OCI-LY7 (cell line): Measurements from ENCODE around the gene TRIO. TPM values are rescaled to one million over a fixed set of nuclear protein-coding genes. Genes with fewer than 3 reads are reported as not detected.

Experiments
- BruUV-seq: library from RNA; stranded (reverse); fragments of 400-500 nt; replicated peaks from 2 replicates; lab custom pipeline; 2021; lab: Mats Ljungman, UMichigan
- CTCF ChIA-PET: fragments of 300-600 bp; sonication (Branson Sonifier 250); formaldehyde crosslinking; loops from one replicate; lab custom pipeline; 2022; ENCODE audit warnings: antibody characterized with exemption; ENCODE audit not compliant: unreplicated experiment; lab: Charles Lee
- POLR2A ChIA-PET: fragments of 300-600 bp; sonication (Branson Sonifier 250); formaldehyde crosslinking; loops from one replicate; lab custom pipeline; 2022; ENCODE audit warnings: antibody characterized with exemption; lab: Charles Lee
- DNase-seq: peaks from one replicate; pipeline ENCODE4 v3.0.0-alpha.2; 2015; ENCODE audit warnings: low spot score
- H2AFZ ChIP-seq: fragments of 200-600 bp; sonication (generic), shearing (Covaris generic); 2 replicates; pipeline ENCODE4 v1.6.1; 2014; ENCODE audit warnings: mild to moderate bottlenecking, antibody characterized with exemption, low read length, moderate library complexity
- H3K27ac ChIP-seq: fragments of 200-600 bp; sonication (generic); 2 replicates; pipeline ENCODE4 v1.5.1; 2014; ENCODE audit warnings: mixed run types, low read depth, mild to moderate bottlenecking, moderate library complexity, low read length, inconsistent platforms; ENCODE audit not compliant: poor library complexity, severe bottlenecking
- H3K36me3 ChIP-seq: fragments of 200-600 bp; sonication (generic); 2 replicates; pipeline ENCODE4 v1.6.1; 2014; ENCODE audit warnings: mild to moderate bottlenecking, antibody characterized with exemption, low read length, moderate library complexity, mixed read lengths; ENCODE audit not compliant: insufficient read depth
- H3K4me1 ChIP-seq: fragments of 200-600 bp; sonication (generic); 2 replicates; pipeline ENCODE4 v1.5.1; 2014; ENCODE audit warnings: mild to moderate bottlenecking, low read length; ENCODE audit not compliant: insufficient read depth, poor library complexity, severe bottlenecking
- H3K4me2 ChIP-seq: fragments of 200-600 bp; sonication (generic); 2 replicates; pipeline ENCODE4 v1.6.1; 2014; ENCODE audit warnings: mild to moderate bottlenecking, low read length
- H3K4me3 ChIP-seq: fragments of 200-600 bp; sonication (generic); 2 replicates; pipeline ENCODE4 v1.5.1; 2014; ENCODE audit warnings: mild to moderate bottlenecking, low read depth, low read length; ENCODE audit not compliant: poor library complexity, severe bottlenecking
- H3K79me2 ChIP-seq: fragments of 200-600 bp; sonication (generic); 2 replicates; pipeline ENCODE4 v1.6.1; 2016; ENCODE audit warnings: low read depth, mild to moderate bottlenecking, low read length, moderate library complexity, mixed read lengths; ENCODE audit not compliant: insufficient read depth
- H3K9me2 ChIP-seq: fragments of 200-600 bp; sonication (generic); 2 replicates; pipeline ENCODE4 v1.6.1; 2016; ENCODE audit warnings: mild to moderate bottlenecking, low read length, mixed read lengths; ENCODE audit not compliant: insufficient read depth
- H3K9me3 ChIP-seq: fragments of 200-600 bp; sonication (generic); 2 replicates; pipeline ENCODE4 v1.6.1; 2014; ENCODE audit warnings: mild to moderate bottlenecking, mixed run types, low read length, mixed read lengths
- H4K20me1 ChIP-seq: fragments of 200-600 bp; sonication (generic); 2 replicates; pipeline ENCODE4 v1.6.1; 2014; ENCODE audit warnings: mild to moderate bottlenecking, antibody characterized with exemption, low read length, moderate library complexity, mixed read lengths; ENCODE audit not compliant: insufficient read depth
- EZH2phosphoT487 ChIP-seq: fragments of 200-600 bp; sonication (generic); IDR thresholded peaks from 2 replicates; pipeline ENCODE4 v1.6.1; 2018; ENCODE audit warnings: low read depth, borderline replicate concordance, mild to moderate bottlenecking, mixed run types, antibody characterized with exemption, low read length, moderate library complexity, mixed read lengths
- intact Hi-C: fragments of 100-400 bp; cut with micrococcal nuclease; formaldehyde crosslinking; loops from one replicate; pipeline ENCODE4 v1.10.0; 2022; ENCODE audit not compliant: unreplicated experiment
- total RNA-seq, 2 experiments: library from RNA; depleted of rRNA in 1 of 2; stranded (reverse); fragments of >200 nt in 1 of 2; shearing (Covaris generic) in 1 of 2; gene quantifications; 2 replicates each; pipeline ENCODE4 v1.2.3, GENCODE V29; 2014 to 2022
- TF ChIP-seq, protein P1 (sequence below): fragments of 200-600 bp; sonication (generic); conservative IDR thresholded peaks from 2 replicates; pipeline ENCODE4 v1.5.1; 2014; ENCODE audit warnings: mild to moderate bottlenecking, antibody characterized with exemption, low read length, moderate library complexity, mixed read lengths

The TRIO gene
- total RNA-seq, 2 experiments from 2014 or later: 35.8 to 55.1 TPM

DNA sequence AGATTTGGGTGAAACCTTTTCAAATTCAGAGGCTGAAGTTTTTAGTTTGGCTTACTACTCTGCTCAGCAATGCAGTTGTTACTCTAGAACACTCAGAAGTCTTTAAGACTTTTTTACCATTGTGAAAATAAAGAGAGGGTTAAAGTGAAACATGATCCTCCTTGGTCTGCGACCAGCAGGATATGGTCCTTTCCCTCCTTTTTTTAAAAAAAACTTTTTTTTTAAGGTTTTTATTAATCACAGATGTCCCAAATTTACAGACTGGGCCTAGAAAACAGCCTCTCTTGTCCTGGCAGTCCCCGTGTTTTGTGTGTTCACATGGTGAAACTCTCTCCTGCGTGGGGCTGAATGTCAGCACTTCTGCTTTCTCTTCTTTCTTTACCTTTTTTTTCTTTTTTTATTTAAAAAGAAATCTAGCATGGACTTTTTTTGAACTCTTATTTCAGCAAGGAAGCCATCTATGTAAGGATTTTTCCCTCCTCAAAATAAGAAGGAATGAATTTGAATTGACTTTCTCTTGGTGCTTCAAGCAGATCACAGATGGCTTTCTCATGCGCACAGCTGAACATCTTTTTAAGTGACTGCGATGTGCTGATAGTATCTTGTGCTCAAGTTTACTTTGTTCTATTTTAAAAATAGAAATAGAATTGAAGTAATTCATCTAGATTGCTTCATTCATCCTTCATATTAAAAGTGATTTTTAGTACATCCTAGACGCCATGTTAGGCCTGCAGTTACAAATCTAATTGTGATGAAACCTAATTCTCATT is 309.7 kb downstream of the TRIO start:
- Histone ChIP-seq H3K36me3 (no peaks in the 10 kb centered on the region), H3K9me3 (no peaks in the 10 kb centered on the region), H3K4me1 (no peaks in the 10 kb centered on the region), H3K9me2 (no peaks in the 10 kb centered on the region), H2AFZ (no peak overlapping the region), H3K79me2 (no peaks in the 10 kb centered on the region), H4K20me1 (no peaks in the 10 kb centered on the region), H3K27ac (no peak overlapping the region), H3K4me2 (no peak overlapping the region), H3K4me3 (no peak overlapping the region)
- BruUV-seq: no TSS peak
- DNase-seq: no peak
- intact Hi-C loops: no loop called here
- TF ChIP-seq, protein P1, sequence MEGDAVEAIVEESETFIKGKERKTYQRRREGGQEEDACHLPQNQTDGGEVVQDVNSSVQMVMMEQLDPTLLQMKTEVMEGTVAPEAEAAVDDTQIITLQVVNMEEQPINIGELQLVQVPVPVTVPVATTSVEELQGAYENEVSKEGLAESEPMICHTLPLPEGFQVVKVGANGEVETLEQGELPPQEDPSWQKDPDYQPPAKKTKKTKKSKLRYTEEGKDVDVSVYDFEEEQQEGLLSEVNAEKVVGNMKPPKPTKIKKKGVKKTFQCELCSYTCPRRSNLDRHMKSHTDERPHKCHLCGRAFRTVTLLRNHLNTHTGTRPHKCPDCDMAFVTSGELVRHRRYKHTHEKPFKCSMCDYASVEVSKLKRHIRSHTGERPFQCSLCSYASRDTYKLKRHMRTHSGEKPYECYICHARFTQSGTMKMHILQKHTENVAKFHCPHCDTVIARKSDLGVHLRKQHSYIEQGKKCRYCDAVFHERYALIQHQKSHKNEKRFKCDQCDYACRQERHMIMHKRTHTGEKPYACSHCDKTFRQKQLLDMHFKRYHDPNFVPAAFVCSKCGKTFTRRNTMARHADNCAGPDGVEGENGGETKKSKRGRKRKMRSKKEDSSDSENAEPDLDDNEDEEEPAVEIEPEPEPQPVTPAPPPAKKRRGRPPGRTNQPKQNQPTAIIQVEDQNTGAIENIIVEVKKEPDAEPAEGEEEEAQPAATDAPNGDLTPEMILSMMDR: no peak
- CTCF ChIA-PET: no interaction called here
- POLR2A ChIA-PET: no interaction called here

DNA sequence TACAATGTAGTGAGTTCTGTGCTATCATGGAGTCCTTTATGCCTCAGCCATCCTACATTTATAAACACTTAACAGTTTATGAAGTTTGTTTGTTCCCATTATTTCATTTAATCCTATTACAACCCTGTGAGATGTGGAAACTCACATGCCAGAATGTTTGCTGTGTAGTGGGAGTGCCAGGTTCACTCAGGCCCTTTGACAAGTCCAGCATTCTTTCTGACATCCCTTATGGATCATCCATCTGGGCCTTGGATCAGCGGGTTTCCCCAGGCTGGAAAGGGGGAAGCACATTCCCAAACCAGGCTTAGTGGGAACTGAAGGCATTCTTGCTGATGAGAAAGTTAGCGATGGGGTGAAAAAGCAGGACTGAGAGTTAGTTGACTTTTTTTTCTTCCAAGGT is 310.3 kb downstream of the TRIO start:
- H3K9me3 ChIP-seq: no peaks in the 10 kb centered on the region
- H3K36me3 ChIP-seq: no peaks in the 10 kb centered on the region
- H3K27ac ChIP-seq: no peak overlapping the region
- no peak for TF ChIP-seq EZH2phosphoT487
- TF ChIP-seq, protein P1: no peak
- intact Hi-C loops: no loop called here
- POLR2A ChIA-PET: no interaction called here
- DNase-seq: no peak
- no peak overlapping the region for H3K4me2 ChIP-seq
- no TSS peak for BruUV-seq
- no peak overlapping the region for H3K4me3 ChIP-seq
- no peak overlapping the region for H2AFZ ChIP-seq
- no peaks in the 10 kb centered on the region for H3K4me1 ChIP-seq
- H3K79me2 ChIP-seq: no peaks in the 10 kb centered on the region
- H3K9me2 ChIP-seq: no peaks in the 10 kb centered on the region
- CTCF ChIA-PET: no interaction called here
- H4K20me1 ChIP-seq: no peaks in the 10 kb centered on the region

DNA sequence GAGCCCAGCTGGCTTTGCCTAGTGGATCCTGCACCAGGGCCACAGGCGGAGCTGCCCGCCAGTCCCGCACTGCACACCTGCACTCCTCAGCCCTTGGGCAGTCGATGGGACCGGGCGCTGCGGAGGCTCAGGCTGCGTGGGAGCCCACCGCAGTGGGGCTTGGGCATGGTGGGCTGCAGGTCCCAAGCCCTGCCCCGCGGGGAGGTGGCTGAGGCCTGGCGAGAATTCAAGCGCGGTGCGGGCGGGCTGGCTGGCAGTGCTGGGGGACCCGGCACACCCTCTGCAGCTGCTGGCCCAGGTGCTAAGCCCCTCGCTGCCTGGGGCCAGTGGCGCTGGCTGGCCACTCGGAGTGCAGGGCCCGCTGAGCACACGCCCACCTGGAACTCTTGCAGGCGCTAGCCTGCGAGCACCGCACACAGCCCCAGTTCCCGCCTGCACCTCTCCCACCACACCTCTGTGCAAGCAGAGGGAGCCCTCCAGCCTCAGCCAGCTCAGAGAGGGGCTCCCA is 312.7 kb downstream of the TRIO start:
- no peak overlapping the region for H3K4me2 ChIP-seq
- no peak overlapping the region for H3K27ac ChIP-seq
- ChIA-PET CTCF (no interaction called here), POLR2A (no interaction called here)
- intact Hi-C loops: no loop called here
- H4K20me1 ChIP-seq: no peaks in the 10 kb centered on the region
- H3K36me3 ChIP-seq: no peaks in the 10 kb centered on the region
- DNase-seq: no peak
- no peak overlapping the region for H3K4me3 ChIP-seq
- no peaks in the 10 kb centered on the region for H3K79me2 ChIP-seq
- TF ChIP-seq EZH2phosphoT487: no peak
- no peaks in the 10 kb centered on the region for H3K9me2 ChIP-seq
- H3K9me3 ChIP-seq: no peaks in the 10 kb centered on the region
- H3K4me1 ChIP-seq: no peaks in the 10 kb centered on the region
- no peak overlapping the region for H2AFZ ChIP-seq
- no TSS peak for BruUV-seq
